HCT116 (cell line): ENCODE measurements around the gene SEMA4D. TPM values are rescaled to one million over a fixed set of nuclear protein-coding genes. Genes with fewer than 3 reads are reported as not detected.
"Not testable (repeated sequence)": the region's sequence is repeated elsewhere in the genome, so short reads cannot be mapped to it uniquely, and the experiment has no call there.

ENCODE experiments used
- ATAC-seq: fragments of 200-7000 bp; cut with Tn5 transposase; 2 replicates; pipeline ENCODE4 v1.9.1; 2020; ENCODE audit warnings: mild to moderate bottlenecking, moderate library complexity
- BruUV-seq: library from RNA; stranded (reverse); fragments of 400-500 nt; replicated peaks from 2 replicates; lab custom pipeline; 2021; lab: Mats Ljungman, UMichigan
- CTCF ChIA-PET: fragments of 300-600 bp; sonication (Branson Sonifier 250); formaldehyde crosslinking; loops from one replicate; lab custom pipeline; 2021; ENCODE audit warnings: antibody characterized with exemption; lab: Charles Lee
- POLR2A ChIA-PET: fragments of 300-600, 350-600 bp; sonication (Branson Sonifier 250); formaldehyde crosslinking; loops from one replicate; lab custom pipeline; 2021; ENCODE audit warnings: antibody characterized with exemption; lab: Charles Lee
- RAD21 ChIA-PET, 2 experiments: fragments of 300-600 bp; sonication (Branson Sonifier 250); formaldehyde crosslinking; loops; one replicate each; lab custom pipeline; 2023; ENCODE audit warnings: low total read pairs in 2 of 2; ENCODE audit not compliant: uncharacterized antibody in 2 of 2, unreplicated experiment in 2 of 2, low non-redundant PET in 1 of 2; lab: Charles Lee
- DNase-seq: peaks from one replicate; pipeline ENCODE4 v3.0.0-alpha.2; 2010; ENCODE audit warnings: low read depth, low spot score
- H2AFZ ChIP-seq: fragments of 200-600 bp; shearing (Covaris generic), sonication (generic); 2 replicates; pipeline ENCODE4 v1.6.1; 2017; ENCODE audit warnings: low read depth, mixed run types, mixed read lengths, antibody characterized with exemption, low read length; ENCODE audit not compliant: poor library complexity, severe bottlenecking
- H3K27ac ChIP-seq: 2 replicates; pipeline ENCODE4 v1.5.1; 2012; ENCODE audit warnings: low read depth, low read length
- H3K27me3 ChIP-seq: fragments of 200-600 bp; sonication (generic); 2 replicates; pipeline ENCODE4 v1.6.1; 2016; ENCODE audit warnings: mixed run types, low read length, mixed read lengths; ENCODE audit not compliant: insufficient read depth
- H3K36me3 ChIP-seq, 2 experiments: fragments of 200-500 bp in 1 of 2; fragments of 200-600 bp in 1 of 2; sonication (Bioruptor generic) in 1 of 2; sonication (generic) in 1 of 2; 2 replicates each; pipeline versions ENCODE4 v1.5.1 to v1.6.1; 2014 to 2016; ENCODE audit warnings: low read length in 2 of 2, inconsistent platforms in 1 of 2, mixed read lengths in 1 of 2, mixed run types in 1 of 2; ENCODE audit not compliant: insufficient read depth in 2 of 2, control insufficient read depth in 1 of 2
- H3K4me1 ChIP-seq, 2 experiments: fragments of 200-600 bp in 1 of 2; sonication (generic) in 1 of 2; 2 replicates each; pipeline versions ENCODE4 v1.5.1 to v1.6.1; 2012 to 2017; ENCODE audit warnings: low read length in 2 of 2, inconsistent platforms in 1 of 2, mild to moderate bottlenecking in 1 of 2, mixed read lengths in 1 of 2, mixed run types in 1 of 2, moderate library complexity in 1 of 2; ENCODE audit not compliant: insufficient read depth in 2 of 2, control insufficient read depth in 1 of 2
- H3K4me2 ChIP-seq: fragments of 200-600 bp; sonication (generic); 2 replicates; pipeline ENCODE4 v1.6.1; 2017; ENCODE audit warnings: mixed run types, low read length, mixed read lengths
- H3K4me3 ChIP-seq, 2 experiments: fragments of 200-600 bp in 1 of 2; sonication (generic) in 1 of 2; replicated peaks in 1 of 2; 2 replicates each; pipeline ENCODE4 v1.5.1; 2011 to 2016; ENCODE audit warnings: low read length in 2 of 2, control low read depth in 1 of 2, low read depth in 1 of 2, mild to moderate bottlenecking in 1 of 2, mixed read lengths in 1 of 2, mixed run types in 1 of 2
- H3K79me2 ChIP-seq: fragments of 200-600 bp; sonication (generic); 2 replicates; pipeline ENCODE4 v1.6.1; 2017; ENCODE audit warnings: mild to moderate bottlenecking, mixed run types, low read length, moderate library complexity, mixed read lengths; ENCODE audit not compliant: insufficient read depth
- H3K9ac ChIP-seq: fragments of 200-600 bp; sonication (generic); 2 replicates; pipeline ENCODE4 v1.6.1; 2016; ENCODE audit warnings: low read length, mixed read lengths
- H3K9me2 ChIP-seq: fragments of 200-600 bp; sonication (generic), shearing (Covaris generic); 2 replicates; pipeline ENCODE4 v1.6.1; 2017; ENCODE audit warnings: mixed run types, mild to moderate bottlenecking, moderate library complexity; ENCODE audit not compliant: insufficient read depth
- H3K9me3 ChIP-seq, 2 experiments: fragments of 200-500 bp in 1 of 2; fragments of 200-600 bp in 1 of 2; sonication (Bioruptor generic) in 1 of 2; sonication (generic) in 1 of 2; 2 replicates each; pipeline ENCODE4 v1.6.1; 2014 to 2017; ENCODE audit warnings: low read length in 2 of 2, mixed read lengths in 2 of 2, inconsistent platforms in 1 of 2, low read depth in 1 of 2, mild to moderate bottlenecking in 1 of 2, mixed run types in 1 of 2, moderate library complexity in 1 of 2; ENCODE audit not compliant: control insufficient read depth in 1 of 2, insufficient read depth in 1 of 2
- H4K20me1 ChIP-seq: fragments of 200-600 bp; sonication (generic), shearing (Covaris generic); 2 replicates; pipeline ENCODE4 v1.6.1; 2017; ENCODE audit warnings: mixed run types, mild to moderate bottlenecking, moderate library complexity; ENCODE audit not compliant: insufficient read depth
- EZH2 ChIP-seq: fragments of 200-600 bp; sonication (generic); IDR thresholded peaks from 2 replicates; pipeline ENCODE4 v1.6.1; 2017; ENCODE audit warnings: antibody characterized with exemption, mixed run types
- JUND ChIP-seq: IDR thresholded peaks from 2 replicates; pipeline ENCODE4 v1.6.1; 2012
- POLR2A ChIP-seq: IDR thresholded peaks from 2 replicates; pipeline ENCODE4 v1.7.0; 2011; ENCODE audit warnings: borderline replicate concordance; ENCODE audit not compliant: insufficient read depth, insufficient read length; ENCODE audit errors: extremely low read depth
- SRF ChIP-seq: IDR thresholded peaks from 2 replicates; pipeline ENCODE4 v1.6.1; 2012; ENCODE audit warnings: low read depth
- TCF7L2 ChIP-seq: IDR thresholded peaks from 2 replicates; pipeline ENCODE4 v1.7.0; 2011; ENCODE audit warnings: borderline replicate concordance, inconsistent platforms; ENCODE audit not compliant: insufficient read depth, insufficient read length; ENCODE audit errors: extremely low read depth
- intact Hi-C: fragments of 100-400 bp; cut with micrococcal nuclease; formaldehyde crosslinking; loops from 2 replicates; pipeline ENCODE4 v1.10.0; 2022
- total RNA-seq: library from RNA; stranded (reverse); gene quantifications from one replicate; pipeline ENCODE4 v1.2.1, GENCODE V29; 2021; ENCODE audit not compliant: unreplicated experiment
- TF ChIP-seq, protein P1 (sequence below), 3 experiments: fragments of 200-600 bp in 1 of 3; sonication (generic) in 1 of 3; IDR thresholded peaks in 2 of 3; conservative IDR thresholded peaks in 1 of 3; 2 replicates each; pipeline ENCODE4 v1.5.1; 2012 to 2017; ENCODE audit warnings: low read depth in 2 of 3, low read length in 2 of 3, antibody characterized with exemption in 1 of 3, borderline replicate concordance in 1 of 3, control low read depth in 1 of 3, mild to moderate bottlenecking in 1 of 3, mixed read lengths in 1 of 3, mixed run types in 1 of 3, moderate library complexity in 1 of 3; ENCODE audit not compliant: insufficient read depth in 1 of 3
- TF ChIP-seq, protein P2 (sequence below): IDR thresholded peaks from 2 replicates; pipeline ENCODE4 v1.6.1; 2011; ENCODE audit warnings: mild to moderate bottlenecking, low read length, moderate library complexity; ENCODE audit not compliant: insufficient replicate concordance; ENCODE audit errors: extremely low read depth

SEMA4D gene
- total RNA-seq, 1 experiment from 2014 or later, result 32.0 TPM

DNA sequence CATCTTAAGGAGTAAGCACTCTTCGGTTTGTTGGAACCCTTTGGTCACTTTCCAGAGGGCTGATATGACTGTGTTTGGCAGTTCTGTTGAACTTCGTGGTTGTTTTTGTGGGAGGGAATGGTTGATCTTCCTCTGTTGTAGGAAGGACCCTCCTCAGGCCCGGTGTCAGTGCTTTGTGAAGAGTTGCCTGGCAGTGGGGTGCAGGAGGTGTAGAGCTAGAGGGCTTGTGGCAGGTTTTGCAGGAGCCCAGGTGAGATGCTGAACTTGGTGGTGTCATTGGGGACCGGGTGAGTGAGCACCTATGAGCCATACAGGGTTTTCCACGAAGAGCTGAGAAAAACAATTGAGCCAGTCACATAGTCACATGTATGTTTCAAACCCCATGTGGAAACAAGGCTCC, 152.4 kb downstream of the SEMA4D start:
- Histone ChIP-seq H3K27ac (no peak overlapping the region), H3K4me2 (no peak overlapping the region), H2AFZ (no peak overlapping the region), H3K9ac (no peak overlapping the region), H3K27me3 (no peaks in the 10 kb centered on the region), H3K36me3 (peaks cover 34 to 35% of the 10 kb centered on the region in 2 experiments), H3K9me2 (no peaks in the 10 kb centered on the region), H3K9me3 (no peaks in the 10 kb centered on the region), H3K79me2 (no peaks in the 10 kb centered on the region), H3K4me1 (no peaks in the 10 kb centered on the region), H3K4me3 (no peak overlapping the region), H4K20me1 (no peaks in the 10 kb centered on the region)
- RAD21 ChIA-PET, result no interaction called here
- ATAC-seq (no peak), DNase-seq (no peak)
- TF ChIP-seq, protein P1, sequence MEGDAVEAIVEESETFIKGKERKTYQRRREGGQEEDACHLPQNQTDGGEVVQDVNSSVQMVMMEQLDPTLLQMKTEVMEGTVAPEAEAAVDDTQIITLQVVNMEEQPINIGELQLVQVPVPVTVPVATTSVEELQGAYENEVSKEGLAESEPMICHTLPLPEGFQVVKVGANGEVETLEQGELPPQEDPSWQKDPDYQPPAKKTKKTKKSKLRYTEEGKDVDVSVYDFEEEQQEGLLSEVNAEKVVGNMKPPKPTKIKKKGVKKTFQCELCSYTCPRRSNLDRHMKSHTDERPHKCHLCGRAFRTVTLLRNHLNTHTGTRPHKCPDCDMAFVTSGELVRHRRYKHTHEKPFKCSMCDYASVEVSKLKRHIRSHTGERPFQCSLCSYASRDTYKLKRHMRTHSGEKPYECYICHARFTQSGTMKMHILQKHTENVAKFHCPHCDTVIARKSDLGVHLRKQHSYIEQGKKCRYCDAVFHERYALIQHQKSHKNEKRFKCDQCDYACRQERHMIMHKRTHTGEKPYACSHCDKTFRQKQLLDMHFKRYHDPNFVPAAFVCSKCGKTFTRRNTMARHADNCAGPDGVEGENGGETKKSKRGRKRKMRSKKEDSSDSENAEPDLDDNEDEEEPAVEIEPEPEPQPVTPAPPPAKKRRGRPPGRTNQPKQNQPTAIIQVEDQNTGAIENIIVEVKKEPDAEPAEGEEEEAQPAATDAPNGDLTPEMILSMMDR (IDR thresholded peaks at IDR 0.05 in 2 of 3, conservative IDR thresholded peaks at IDR 0.05 in 1 of 3; ENCODE audit: borderline replicate concordance in 1 of 3, insufficient read depth in 1 of 3, low read depth in 2 of 3, low read length in 2 of 3), result no peak
- TF ChIP-seq TCF7L2 (no peak), EZH2 (no peak), SRF (no peak), POLR2A (no peak), JUND (no peak)
- TF ChIP-seq, protein P2, sequence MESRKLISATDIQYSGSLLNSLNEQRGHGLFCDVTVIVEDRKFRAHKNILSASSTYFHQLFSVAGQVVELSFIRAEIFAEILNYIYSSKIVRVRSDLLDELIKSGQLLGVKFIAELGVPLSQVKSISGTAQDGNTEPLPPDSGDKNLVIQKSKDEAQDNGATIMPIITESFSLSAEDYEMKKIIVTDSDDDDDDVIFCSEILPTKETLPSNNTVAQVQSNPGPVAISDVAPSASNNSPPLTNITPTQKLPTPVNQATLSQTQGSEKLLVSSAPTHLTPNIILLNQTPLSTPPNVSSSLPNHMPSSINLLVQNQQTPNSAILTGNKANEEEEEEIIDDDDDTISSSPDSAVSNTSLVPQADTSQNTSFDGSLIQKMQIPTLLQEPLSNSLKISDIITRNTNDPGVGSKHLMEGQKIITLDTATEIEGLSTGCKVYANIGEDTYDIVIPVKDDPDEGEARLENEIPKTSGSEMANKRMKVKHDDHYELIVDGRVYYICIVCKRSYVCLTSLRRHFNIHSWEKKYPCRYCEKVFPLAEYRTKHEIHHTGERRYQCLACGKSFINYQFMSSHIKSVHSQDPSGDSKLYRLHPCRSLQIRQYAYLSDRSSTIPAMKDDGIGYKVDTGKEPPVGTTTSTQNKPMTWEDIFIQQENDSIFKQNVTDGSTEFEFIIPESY, result no peak
- BruUV-seq, result no TSS peak
- intact Hi-C loops, result no loop called here
- CTCF ChIA-PET, result no interaction called here
- POLR2A ChIA-PET, result no interaction called here

DNA sequence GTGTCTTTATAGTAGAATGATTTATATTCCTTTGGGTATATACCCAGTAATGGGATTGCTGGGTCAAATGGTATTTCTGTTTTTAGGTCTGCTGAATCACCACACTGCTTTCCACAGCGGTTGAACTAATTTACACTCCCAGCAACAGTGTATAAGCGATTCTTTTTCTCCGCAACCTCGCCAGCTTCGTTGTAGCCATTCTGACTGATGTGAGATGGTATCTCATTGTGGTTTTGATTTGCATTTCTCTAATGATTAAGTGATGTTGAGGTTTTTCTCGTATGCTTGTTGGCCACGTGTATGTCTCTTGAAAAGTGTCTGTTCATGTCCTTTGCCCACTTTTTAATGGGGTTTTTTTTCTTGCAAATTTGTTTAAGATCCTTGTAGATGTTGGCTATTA, 154.1 kb downstream of the SEMA4D start:
- H3K9me3 ChIP-seq, H3K9me2 ChIP-seq, H2AFZ ChIP-seq, H3K4me1 ChIP-seq, POLR2A ChIA-PET, H3K9ac ChIP-seq, H3K4me3 ChIP-seq, H3K27me3 ChIP-seq, H3K79me2 ChIP-seq, H3K27ac ChIP-seq, ATAC-seq, DNase-seq, CTCF ChIA-PET, H3K4me2 ChIP-seq, RAD21 ChIA-PET, H4K20me1 ChIP-seq, BruUV-seq, intact Hi-C loops: not testable (repeated sequence)
- H3K36me3 ChIP-seq, result peaks cover 28 to 36% of the 10 kb centered on the region in 2 experiments
